Hematopoietic multipotent progenitor cell treated with erythropoietin and hydrocortisone succinate and interleukin-3 and kit ligand, for 6 days (in vitro differentiated cells): ENCODE measurements around the gene C9orf72.
A peak's percentile ranks its signal among the peaks of the same experiment; 100 is the strongest.
"Not testable (repeated sequence)": the region's sequence is repeated elsewhere in the genome, so short reads cannot be mapped to it uniquely, and the experiment has no call there.

Source experiments
- DNase-seq: peaks from one replicate; pipeline ENCODE4 v3.0.0-alpha.2; 2015

The C9orf72 gene

DNA sequence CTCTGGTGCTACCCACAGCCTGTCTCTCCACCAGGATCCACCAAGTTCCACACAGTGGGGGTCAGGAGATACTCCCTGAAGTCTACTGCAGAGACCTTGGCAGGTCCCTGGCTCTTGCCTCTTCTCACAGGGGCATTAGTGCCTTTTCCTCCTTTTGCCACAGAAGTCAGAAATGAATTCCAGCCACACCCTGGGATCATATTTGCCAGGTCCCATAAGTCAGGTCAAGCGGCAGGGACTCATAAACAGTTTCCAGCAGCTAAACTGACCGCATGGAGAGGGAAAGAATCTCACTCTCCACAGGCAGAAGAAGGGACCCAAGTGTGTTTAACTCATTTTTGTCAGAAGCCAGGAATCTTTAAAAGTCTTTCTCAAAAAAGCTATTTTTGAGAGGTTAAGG is 62.5 kb downstream of the C9orf72 start:
- DNase-seq = no peak

DNA sequence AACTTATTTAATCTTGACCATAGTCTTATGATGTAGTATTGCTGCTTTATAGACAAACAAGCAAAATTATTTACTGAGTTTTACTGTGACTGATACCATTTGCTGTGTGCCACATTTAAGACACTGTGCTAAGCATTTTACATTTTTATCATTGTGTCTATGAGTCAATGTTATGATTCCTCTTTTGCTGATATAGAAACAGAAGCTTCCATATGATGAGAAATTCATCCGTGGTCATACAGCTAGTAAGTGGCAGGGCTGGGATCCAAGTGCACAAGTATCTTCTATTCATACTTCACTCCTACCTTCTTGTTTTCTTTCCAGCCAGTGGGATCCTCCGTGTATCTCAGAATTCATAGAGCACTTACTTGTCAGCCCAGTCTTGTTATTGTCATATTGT is 66.3 kb downstream of the C9orf72 start:
- no peak for DNase-seq

GRCh38 chr9:27505744-27506161 is 67.5 kb downstream of the C9orf72 start:
- no peak for DNase-seq

DNA sequence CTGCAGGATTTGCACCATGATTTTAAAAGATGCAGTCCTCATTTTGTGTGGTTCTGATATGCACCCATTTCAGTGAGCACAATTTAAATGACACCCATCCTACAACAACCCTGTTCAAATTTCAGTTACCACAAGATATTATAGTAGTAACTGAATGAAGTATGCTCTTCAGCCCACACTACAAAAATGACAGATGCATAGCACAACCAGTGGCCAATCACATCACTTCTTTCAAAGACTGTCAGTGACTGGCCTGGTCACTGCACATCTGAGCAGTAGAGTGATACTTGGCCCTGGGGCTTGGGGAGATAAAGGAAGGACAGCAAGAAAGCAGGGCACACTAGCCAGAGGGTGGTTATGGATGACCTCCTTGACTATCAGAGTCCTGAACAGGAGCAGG is 69.0 kb downstream of the C9orf72 start:
- no peak for DNase-seq

DNA sequence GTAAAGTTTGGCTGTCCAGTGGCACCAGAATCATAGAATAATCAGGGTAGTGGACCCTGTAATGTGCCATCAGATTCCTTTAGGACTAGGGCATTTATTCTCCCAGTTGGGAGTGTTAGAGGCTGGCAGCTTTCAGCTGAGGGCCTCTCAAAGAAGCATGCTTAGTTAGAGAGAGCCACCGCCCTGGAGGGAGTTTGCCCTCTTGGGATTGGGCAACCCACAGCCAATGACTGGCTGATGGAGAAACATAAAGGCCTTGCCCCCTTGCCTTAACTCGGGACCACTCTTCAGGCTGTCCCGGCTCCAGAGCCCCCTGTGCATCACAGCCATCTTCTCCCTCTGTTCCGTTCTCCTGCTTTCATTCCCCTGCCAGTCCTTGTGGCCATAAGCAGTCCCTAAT is 69.7 kb downstream of the C9orf72 start:
- DNase-seq = no peak

DNA sequence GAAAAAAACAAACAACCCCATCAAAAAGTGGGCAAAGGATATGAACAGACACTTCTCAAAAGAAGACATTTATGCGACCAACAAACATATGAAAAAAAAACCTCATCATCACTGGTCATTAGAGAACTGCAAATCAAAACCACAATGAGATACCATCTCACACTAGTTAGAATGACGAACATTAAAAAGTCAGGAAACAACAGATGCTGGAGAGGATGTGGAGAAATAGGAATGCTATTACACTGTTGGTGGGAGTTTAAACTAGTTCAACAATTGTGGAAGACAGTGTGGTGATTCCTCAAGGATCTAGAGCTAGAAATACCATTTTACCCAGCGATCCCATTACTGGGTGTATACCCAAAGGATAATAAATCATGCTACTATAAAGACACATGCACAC is 72.4 kb downstream of the C9orf72 start:
- not testable (repeated sequence) for DNase-seq

DNA sequence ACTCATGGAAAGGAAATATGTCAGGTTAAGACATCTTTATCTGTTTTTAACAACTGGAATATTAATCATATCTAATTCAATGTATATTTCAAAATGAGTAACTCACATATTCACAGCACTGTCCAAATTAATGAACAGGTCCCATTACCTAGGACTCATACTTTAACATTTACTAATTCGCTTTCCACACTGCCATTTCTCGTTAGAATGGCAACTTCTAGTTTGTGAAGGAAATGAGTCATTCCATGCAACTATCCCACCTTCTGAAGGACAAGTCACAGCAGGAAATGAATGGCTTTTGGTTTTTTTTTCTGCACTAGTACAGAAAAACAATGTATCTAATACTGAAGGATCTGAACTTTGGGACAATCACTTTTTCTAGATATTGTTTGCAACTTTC is 73.8 kb downstream of the C9orf72 start:
- peak; percentile 10 for DNase-seq

- no peak for DNase-seq
These were observed 75.3 kb downstream of the C9orf72 start for GRCh38 chr9:27497883-27498417.
